ENCODE results near the gene FAM171A1. TPM values are rescaled to one million over a fixed set of nuclear protein-coding genes. Genes with fewer than 3 reads are reported as not detected.

Gene FAM171A1
- total RNA-seq, 2 donors from 2014 or later, result 36.5 to 39.0 TPM

GRCh38 chr10:15315286-15315685, 55.8 kb downstream of the FAM171A1 start:
- H3K27me3 Mint-ChIP-seq (ENCODE audit: insufficient read depth), result peaks cover 2% of the 10 kb centered on the region
- peaks cover 5% of the 10 kb centered on the region for H3K9me3 Mint-ChIP-seq
- peaks cover 4% of the 10 kb centered on the region for H3K9me3 ChIP-seq (ENCODE audit: control insufficient read depth, low read length)
- TF ChIP-seq, protein P1, sequence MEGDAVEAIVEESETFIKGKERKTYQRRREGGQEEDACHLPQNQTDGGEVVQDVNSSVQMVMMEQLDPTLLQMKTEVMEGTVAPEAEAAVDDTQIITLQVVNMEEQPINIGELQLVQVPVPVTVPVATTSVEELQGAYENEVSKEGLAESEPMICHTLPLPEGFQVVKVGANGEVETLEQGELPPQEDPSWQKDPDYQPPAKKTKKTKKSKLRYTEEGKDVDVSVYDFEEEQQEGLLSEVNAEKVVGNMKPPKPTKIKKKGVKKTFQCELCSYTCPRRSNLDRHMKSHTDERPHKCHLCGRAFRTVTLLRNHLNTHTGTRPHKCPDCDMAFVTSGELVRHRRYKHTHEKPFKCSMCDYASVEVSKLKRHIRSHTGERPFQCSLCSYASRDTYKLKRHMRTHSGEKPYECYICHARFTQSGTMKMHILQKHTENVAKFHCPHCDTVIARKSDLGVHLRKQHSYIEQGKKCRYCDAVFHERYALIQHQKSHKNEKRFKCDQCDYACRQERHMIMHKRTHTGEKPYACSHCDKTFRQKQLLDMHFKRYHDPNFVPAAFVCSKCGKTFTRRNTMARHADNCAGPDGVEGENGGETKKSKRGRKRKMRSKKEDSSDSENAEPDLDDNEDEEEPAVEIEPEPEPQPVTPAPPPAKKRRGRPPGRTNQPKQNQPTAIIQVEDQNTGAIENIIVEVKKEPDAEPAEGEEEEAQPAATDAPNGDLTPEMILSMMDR (conservative IDR thresholded peaks at IDR 0.05), result no peak
- no peaks in the 10 kb centered on the region for H3K36me3 ChIP-seq (ENCODE audit: control insufficient read depth, insufficient read depth, low read length)
- peak overlapping the region; percentile 23 for H3K27ac Mint-ChIP-seq
- peaks cover 45% of the 10 kb centered on the region for H3K4me1 Mint-ChIP-seq
- H3K4me3 ChIP-seq (ENCODE audit: low read length), result no peak overlapping the region
- WGBS, 2 experiments (ENCODE audit: insufficient coverage in 1 of 2, insufficient read length in 1 of 2), result 81 to 90% methylated on average over 2 to 8 of the region's 8 CpGs
- H3K36me3 Mint-ChIP-seq (ENCODE audit: low read depth), result peaks cover 3% of the 10 kb centered on the region
- no peak overlapping the region for H3K27ac ChIP-seq (ENCODE audit: low read depth, low read length)
- no peaks in the 10 kb centered on the region for H3K27me3 ChIP-seq (ENCODE audit: control insufficient read depth, insufficient read depth, low read length, poor library complexity, severe bottlenecking)
- H3K4me1 ChIP-seq (ENCODE audit: control insufficient read depth, insufficient read depth, low read length), result peaks cover 15% of the 10 kb centered on the region
- no peak overlapping the region for H3K9ac ChIP-seq (ENCODE audit: extremely low read depth, low read length, poor library complexity, severe bottlenecking)
- DNase-seq, result no peak
- no peak overlapping the region for H3K4me3 Mint-ChIP-seq

DNA sequence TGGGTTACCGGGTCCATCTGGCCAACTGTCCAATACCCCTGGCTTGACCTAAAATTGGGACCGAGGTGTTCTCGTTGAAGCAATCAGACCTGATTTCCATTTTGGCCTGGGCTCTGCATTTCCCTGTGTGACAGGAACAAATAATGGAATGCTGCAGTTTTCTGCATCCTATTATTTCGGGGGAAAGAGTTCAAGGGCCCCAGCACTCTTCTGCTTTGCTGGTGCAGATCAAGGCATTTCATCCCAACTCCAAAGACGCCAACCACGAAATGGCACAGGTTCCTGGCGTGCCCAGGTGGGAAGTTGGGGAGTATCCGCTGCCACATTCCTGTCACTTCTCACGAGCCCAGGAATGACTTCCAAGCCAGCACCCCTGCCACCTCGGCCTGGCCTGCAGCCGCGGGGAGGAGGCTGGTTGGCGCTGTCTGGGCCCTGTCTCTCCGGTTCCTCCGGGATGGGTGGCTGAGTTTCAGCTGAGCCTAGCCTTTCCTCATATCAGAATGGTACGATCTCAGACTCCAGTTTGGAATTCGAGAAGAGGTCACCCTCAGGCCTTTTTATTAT, 56.5 kb downstream of the FAM171A1 start:
- DNase-seq, result no peak
- TF ChIP-seq, protein P1 (conservative IDR thresholded peaks at IDR 0.05), result no peak
- Histone ChIP-seq H3K36me3 (ENCODE audit: control insufficient read depth, insufficient read depth, low read length) (no peaks in the 10 kb centered on the region), H3K9ac (ENCODE audit: extremely low read depth, low read length, poor library complexity, severe bottlenecking) (no peak overlapping the region), H3K4me1 (ENCODE audit: control insufficient read depth, insufficient read depth, low read length) (peaks cover 15% of the 10 kb centered on the region), H3K27ac (ENCODE audit: low read depth, low read length) (no peak overlapping the region), H3K9me3 (ENCODE audit: control insufficient read depth, low read length) (no peaks in the 10 kb centered on the region), H3K4me3 (ENCODE audit: low read length) (no peak overlapping the region), H3K27me3 (ENCODE audit: control insufficient read depth, insufficient read depth, low read length, poor library complexity, severe bottlenecking) (no peaks in the 10 kb centered on the region)
- H3K36me3 Mint-ChIP-seq (ENCODE audit: low read depth), result peaks cover 3% of the 10 kb centered on the region
- peaks cover 45% of the 10 kb centered on the region for H3K4me1 Mint-ChIP-seq
- H3K9me3 Mint-ChIP-seq, result no peaks in the 10 kb centered on the region
- no peak overlapping the region for H3K4me3 Mint-ChIP-seq
- H3K27ac Mint-ChIP-seq, result no peak overlapping the region
- WGBS, 2 experiments (ENCODE audit: insufficient coverage in 1 of 2, insufficient read length in 1 of 2), result 94% methylated on average over 10 to 17 of the region's 17 CpGs
- peaks cover 2% of the 10 kb centered on the region for H3K27me3 Mint-ChIP-seq (ENCODE audit: insufficient read depth)

DNA sequence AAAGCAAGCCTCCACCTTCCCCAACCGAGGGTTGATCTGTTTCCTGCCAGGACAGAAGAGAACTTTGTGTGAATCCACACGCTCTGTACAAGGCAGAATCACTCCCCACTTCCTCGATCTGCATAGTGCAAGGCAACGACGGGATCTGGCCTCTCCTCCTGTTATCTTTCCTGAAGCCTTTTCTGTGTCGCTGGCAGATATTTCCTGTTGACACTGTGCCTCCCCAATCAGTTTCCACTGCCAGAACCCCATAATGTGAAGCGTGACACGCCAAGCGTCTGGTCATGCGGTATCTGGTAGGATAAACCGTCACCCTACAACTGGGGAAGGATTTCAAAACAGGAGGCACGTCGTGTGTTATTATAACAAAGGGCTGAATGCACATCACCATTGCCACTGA, 57.2 kb downstream of the FAM171A1 start:
- no peak for DNase-seq
- Histone ChIP-seq H3K4me1 (ENCODE audit: control insufficient read depth, insufficient read depth, low read length) (peaks cover 15% of the 10 kb centered on the region), H3K9ac (ENCODE audit: extremely low read depth, low read length, poor library complexity, severe bottlenecking) (no peak overlapping the region), H3K27ac (ENCODE audit: low read depth, low read length) (peak overlapping the region; percentile 46), H3K9me3 (ENCODE audit: control insufficient read depth, low read length) (no peaks in the 10 kb centered on the region), H3K36me3 (ENCODE audit: control insufficient read depth, insufficient read depth, low read length) (no peaks in the 10 kb centered on the region), H3K27me3 (ENCODE audit: control insufficient read depth, insufficient read depth, low read length, poor library complexity, severe bottlenecking) (no peaks in the 10 kb centered on the region), H3K4me3 (ENCODE audit: low read length) (no peak overlapping the region)
- Mint-ChIP-seq H3K27ac (no peak overlapping the region), H3K36me3 (ENCODE audit: low read depth) (peaks cover 3% of the 10 kb centered on the region), H3K27me3 (ENCODE audit: insufficient read depth) (peaks cover 2% of the 10 kb centered on the region), H3K4me3 (no peak overlapping the region), H3K4me1 (peaks cover 45% of the 10 kb centered on the region), H3K9me3 (no peaks in the 10 kb centered on the region)
- 82 to 87% methylated on average over 6 to 13 of the region's 13 CpGs for WGBS, 2 experiments (ENCODE audit: insufficient coverage in 1 of 2, insufficient read length in 1 of 2)
- TF ChIP-seq, protein P1 (conservative IDR thresholded peaks at IDR 0.05), result no peak
